IMR-90 (cell line): ENCODE data around the gene UBXN6. TPM values are rescaled to one million over a fixed set of nuclear protein-coding genes. Genes with fewer than 3 reads are reported as not detected.

Experiments used
- ATAC-seq: fragments of 200-7000 bp; cut with Tn5 transposase; 2 replicates; pipeline ENCODE4 v1.9.1; 2020; ENCODE audit warnings: low read depth, mild to moderate bottlenecking, moderate library complexity
- BruUV-seq: library from RNA; stranded (reverse); fragments of 400-500 nt; replicated peaks from 2 replicates; lab custom pipeline; 2021; lab: Mats Ljungman, UMichigan
- CTCF ChIA-PET: fragments of 300-600 bp; formaldehyde crosslinking; extraction: SDS; loops from one replicate; lab custom pipeline; 2021; ENCODE audit warnings: antibody characterized with exemption; lab: Yijun Ruan, JAX
- POLR2A ChIA-PET: fragments of 300-600 bp; sonication (Branson Sonifier 250); formaldehyde crosslinking; loops from one replicate; lab custom pipeline; 2022; ENCODE audit warnings: antibody characterized with exemption; ENCODE audit not compliant: unreplicated experiment; lab: Charles Lee
- DNase-seq: peaks from one replicate; pipeline ENCODE4 v3.0.0; 2013
- H2AFZ ChIP-seq: replicated peaks from 2 replicates; pipeline ENCODE3; 2013; ENCODE audit warnings: low read length, mild to moderate bottlenecking; ENCODE audit not compliant: poor library complexity
- H2AK5ac ChIP-seq: 2 replicates; pipeline ENCODE4 v1.6.1; 2013; ENCODE audit warnings: low read depth, low read length, inconsistent platforms
- H2AK9ac ChIP-seq: replicated peaks from 2 replicates; pipeline ENCODE3; 2013; ENCODE audit warnings: mild to moderate bottlenecking, low read depth, low read length, moderate library complexity; ENCODE audit not compliant: poor library complexity
- H2BK120ac ChIP-seq: 2 replicates; pipeline ENCODE4 v1.6.1; 2013; ENCODE audit warnings: low read depth, low read length, inconsistent platforms
- H2BK15ac ChIP-seq: 3 replicates; pipeline ENCODE4 v1.6.1; 2013; ENCODE audit warnings: low read depth, low read length, inconsistent platforms
- H2BK20ac ChIP-seq: 2 replicates; pipeline ENCODE4 v1.6.1; 2013; ENCODE audit warnings: low read depth, mild to moderate bottlenecking, inconsistent platforms, low read length, moderate library complexity
- H2BK5ac ChIP-seq: 2 replicates; pipeline ENCODE4 v1.6.1; 2013; ENCODE audit warnings: mild to moderate bottlenecking, low read depth, low read length, inconsistent platforms; ENCODE audit not compliant: poor library complexity, severe bottlenecking
- H3K14ac ChIP-seq: replicated peaks from 2 replicates; pipeline ENCODE4 v1.6.1; 2013; ENCODE audit warnings: low read depth, low read length, inconsistent platforms
- H3K18ac ChIP-seq: 2 replicates; pipeline ENCODE4 v1.6.1; 2013; ENCODE audit warnings: low read depth, low read length, control low read depth
- H3K23ac ChIP-seq: 2 replicates; pipeline ENCODE4 v1.6.1; 2013; ENCODE audit warnings: low read depth, low read length, inconsistent platforms
- H3K27ac ChIP-seq: 2 replicates; pipeline ENCODE4 v1.5.1; 2013; ENCODE audit warnings: mild to moderate bottlenecking, control low read depth, low read length; ENCODE audit not compliant: insufficient read depth
- H3K27me3 ChIP-seq: 2 replicates; pipeline ENCODE4 v1.6.1; 2013; ENCODE audit warnings: low read length; ENCODE audit not compliant: control insufficient read depth, insufficient read depth
- H3K36me3 ChIP-seq: 2 replicates; pipeline ENCODE4 v1.6.1; 2013; ENCODE audit warnings: low read length, mixed read lengths; ENCODE audit not compliant: control insufficient read depth, insufficient read depth
- H3K4ac ChIP-seq: 2 replicates; pipeline ENCODE4 v1.6.1; 2013; ENCODE audit warnings: low read depth, low read length, inconsistent platforms
- H3K4me1 ChIP-seq: 2 replicates; pipeline ENCODE4 v1.6.1; 2013; ENCODE audit warnings: low read length, mixed read lengths; ENCODE audit not compliant: control insufficient read depth, insufficient read depth
- H3K4me2 ChIP-seq: 2 replicates; pipeline ENCODE4 v1.6.1; 2013; ENCODE audit warnings: low read depth, mild to moderate bottlenecking, control low read depth, low read length, moderate library complexity
- H3K4me3 ChIP-seq: 2 replicates; pipeline ENCODE4 v1.5.1; 2013; ENCODE audit warnings: low read depth, mild to moderate bottlenecking, control low read depth, low read length, moderate library complexity; ENCODE audit not compliant: insufficient read depth
- H3K56ac ChIP-seq: 2 replicates; pipeline ENCODE4 v1.6.1; 2013; ENCODE audit warnings: low read length, inconsistent platforms; ENCODE audit not compliant: insufficient read depth; ENCODE audit errors: extremely low read depth
- H3K79me1 ChIP-seq, 2 experiments: 2 replicates each; pipeline ENCODE4 v1.6.1; 2013; ENCODE audit warnings: low read length in 2 of 2, inconsistent platforms in 1 of 2, low read depth in 1 of 2
- H3K9ac ChIP-seq: 2 replicates; pipeline ENCODE4 v1.6.1; 2013; ENCODE audit warnings: low read depth, low read length, control low read depth
- H3K9me1 ChIP-seq: 2 replicates; pipeline ENCODE4 v1.6.1; 2013; ENCODE audit warnings: low read length, inconsistent platforms; ENCODE audit not compliant: insufficient read depth
- H3K9me3 ChIP-seq: 2 replicates; pipeline ENCODE4 v1.6.1; 2013; ENCODE audit warnings: low read length; ENCODE audit not compliant: control insufficient read depth, insufficient read depth
- H4K20me1 ChIP-seq: 2 replicates; pipeline ENCODE4 v1.6.1; 2013; ENCODE audit warnings: low read length, inconsistent platforms; ENCODE audit not compliant: insufficient read depth
- H4K5ac ChIP-seq: 2 replicates; pipeline ENCODE4 v1.6.1; 2013; ENCODE audit warnings: mild to moderate bottlenecking, low read depth, low read length, control low read depth
- H4K8ac ChIP-seq, 2 experiments: 2 replicates each; pipeline ENCODE4 v1.6.1; 2013; ENCODE audit warnings: low read depth in 2 of 2, low read length in 2 of 2, control low read depth in 1 of 2, inconsistent platforms in 1 of 2
- H4K91ac ChIP-seq: 2 replicates; pipeline ENCODE4 v1.6.1; 2013; ENCODE audit warnings: low read depth, low read length, inconsistent platforms; ENCODE audit not compliant: insufficient read depth
- FOS ChIP-seq: fragments of 150-350 bp; IDR thresholded peaks from 2 replicates; pipeline ENCODE4 v1.6.1; 2016; ENCODE audit warnings: low read depth, low read length
- RCOR1 ChIP-seq: IDR thresholded peaks from 2 replicates; pipeline ENCODE4 v1.6.1; 2012; ENCODE audit warnings: mild to moderate bottlenecking, low read length, improper control_type of control experiment; ENCODE audit not compliant: insufficient replicate concordance
- WGBS, 2 experiments: methylation state at CpG; one replicate each; pipeline versions ENCODE4 v1.1.5 to v1.1.7; 2013; ENCODE audit warnings: missing lambda C conversion rate in 2 of 2; ENCODE audit not compliant: insufficient read length in 1 of 2; ENCODE audit errors: extremely low coverage in 2 of 2; 5-methylcytosine and 5-hydroxymethylcytosine counted together
- dilution Hi-C: fragments of 300-500 bp; cut with HindIII; formaldehyde crosslinking; loops from one replicate; pipeline ENCODE4 v1.14.3; 2018; ENCODE audit warnings: low sequenced_read_pairs; ENCODE audit not compliant: unreplicated experiment
- in situ Hi-C: fragments of 300-500 bp; cut with MboI; formaldehyde crosslinking; loops from 3 replicates; pipeline ENCODE4 v1.14.3; 2019; ENCODE audit warnings: low sequenced_read_pairs, inconsistent platforms, mixed read lengths
- intact Hi-C: fragments of 100-400 bp; cut with micrococcal nuclease; formaldehyde crosslinking; loops from 2 replicates; pipeline ENCODE4 v1.10.0; 2022
- polyA plus RNA-seq, 3 experiments: library from polyadenylated mRNA; depleted of rRNA; stranded (reverse); fragments of >200 nt; gene quantifications; 2 replicates each; pipeline ENCODE4 v1.2.3, GENCODE V29; 2012; ENCODE audit warnings: low replicate concordance in 1 of 3
- total RNA-seq: library from RNA; depleted of rRNA; stranded (reverse); fragments of >200 nt; gene quantifications from 2 replicates; pipeline ENCODE4 v1.2.3, GENCODE V29; 2012
- TF ChIP-seq, protein P1 (sequence below): conservative IDR thresholded peaks from 2 replicates; pipeline ENCODE4 v1.5.1; 2012; ENCODE audit warnings: mild to moderate bottlenecking, low read depth, low read length, improper control_type of control experiment
- TF ChIP-seq, protein P2 (sequence below): fragments of 150-350 bp; IDR thresholded peaks from 2 replicates; pipeline ENCODE4 v1.6.1; 2016; ENCODE audit warnings: low read depth, mild to moderate bottlenecking, low read length, moderate library complexity, borderline replicate concordance

The UBXN6 gene
- total and polyA plus RNA-seq, 2 of the 4 experiments (the other 2 are of a cell fraction): 84.2 to 86.5 TPM

DNA sequence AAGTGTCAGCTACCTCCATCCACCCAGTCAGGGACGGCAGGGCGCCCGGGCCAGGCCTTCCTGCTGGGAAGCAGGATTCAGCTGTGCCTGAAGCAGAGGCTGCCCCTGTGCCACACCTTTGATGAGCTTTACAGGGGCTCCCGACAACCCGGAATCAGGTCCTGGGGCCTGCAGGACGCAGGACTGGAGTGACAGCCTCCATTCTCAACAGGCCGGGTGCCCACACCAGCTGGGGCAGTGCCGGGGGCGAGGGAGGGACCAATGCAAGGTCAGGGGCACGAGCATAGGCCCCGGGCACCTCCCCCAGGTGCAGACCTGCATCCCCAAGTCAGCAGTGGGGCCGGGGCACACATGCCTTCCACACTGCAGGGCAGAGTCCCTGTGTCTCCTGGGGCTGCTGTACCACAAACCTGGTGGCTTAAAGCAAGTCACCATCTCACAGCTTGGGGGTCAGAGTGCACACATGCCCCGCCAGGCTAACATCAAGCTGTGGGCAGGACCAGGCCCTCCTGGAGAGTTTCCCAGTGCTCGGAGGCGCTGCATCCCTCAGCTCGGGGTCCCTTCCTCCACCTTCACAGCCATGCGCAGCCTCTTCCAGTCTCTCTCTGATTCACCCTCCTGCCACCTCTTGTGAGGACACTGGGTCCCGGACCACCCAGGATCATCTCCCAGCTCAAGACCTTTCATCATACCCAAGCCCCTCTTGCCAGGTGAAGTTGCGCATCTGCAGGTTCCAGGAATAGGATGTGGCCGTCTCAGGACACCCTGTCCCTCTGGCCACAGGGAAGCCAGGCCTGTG is 13.4 kb downstream of the UBXN6 start:
- H3K9ac ChIP-seq: no peak overlapping the region
- H4K91ac ChIP-seq: no peak overlapping the region
- dilution Hi-C loops: no loop called here
- no peak overlapping the region for H3K18ac ChIP-seq
- no peaks in the 10 kb centered on the region for H3K27me3 ChIP-seq
- H2BK20ac ChIP-seq: no peak overlapping the region
- H3K4ac ChIP-seq: no peak overlapping the region
- peaks cover 6% of the 10 kb centered on the region; the same call in 1 of the 2 replicates for H3K9me1 ChIP-seq
- H3K27ac ChIP-seq: no peak overlapping the region
- H4K8ac ChIP-seq: no peak overlapping the region
- no peak overlapping the region for H2AFZ ChIP-seq
- no peaks in the 10 kb centered on the region; the same call in 1 of the 2 replicates for H3K4me1 ChIP-seq
- intact Hi-C loops: no loop called here
- peaks cover 3 to 31% of the 10 kb centered on the region in 2 experiments for H3K79me1 ChIP-seq
- no peak for ATAC-seq
- in situ Hi-C loops: no loop called here
- no peak overlapping the region for H3K56ac ChIP-seq
- peaks cover 10% of the 10 kb centered on the region; the same call in 1 of the 2 replicates for H4K20me1 ChIP-seq
- H2AK9ac ChIP-seq: peak overlapping the region; percentile 50
- no peak overlapping the region for H3K14ac ChIP-seq
- no TSS peak for BruUV-seq
- no peak overlapping the region for H2BK5ac ChIP-seq
- 88% methylated on average over 13 of the region's 20 CpGs; no CpG with 5 or more reads in 1 of the 2 experiments for WGBS, 2 experiments
- no peak overlapping the region for H2AK5ac ChIP-seq
- H3K36me3 ChIP-seq: peaks cover 54% of the 10 kb centered on the region
- H3K4me2 ChIP-seq: no peak overlapping the region
- no peak overlapping the region for H2BK15ac ChIP-seq
- ChIA-PET POLR2A (no interaction called here), CTCF (no interaction called here)
- DNase-seq: no peak
- no peak overlapping the region for H4K5ac ChIP-seq
- TF ChIP-seq, protein P1, sequence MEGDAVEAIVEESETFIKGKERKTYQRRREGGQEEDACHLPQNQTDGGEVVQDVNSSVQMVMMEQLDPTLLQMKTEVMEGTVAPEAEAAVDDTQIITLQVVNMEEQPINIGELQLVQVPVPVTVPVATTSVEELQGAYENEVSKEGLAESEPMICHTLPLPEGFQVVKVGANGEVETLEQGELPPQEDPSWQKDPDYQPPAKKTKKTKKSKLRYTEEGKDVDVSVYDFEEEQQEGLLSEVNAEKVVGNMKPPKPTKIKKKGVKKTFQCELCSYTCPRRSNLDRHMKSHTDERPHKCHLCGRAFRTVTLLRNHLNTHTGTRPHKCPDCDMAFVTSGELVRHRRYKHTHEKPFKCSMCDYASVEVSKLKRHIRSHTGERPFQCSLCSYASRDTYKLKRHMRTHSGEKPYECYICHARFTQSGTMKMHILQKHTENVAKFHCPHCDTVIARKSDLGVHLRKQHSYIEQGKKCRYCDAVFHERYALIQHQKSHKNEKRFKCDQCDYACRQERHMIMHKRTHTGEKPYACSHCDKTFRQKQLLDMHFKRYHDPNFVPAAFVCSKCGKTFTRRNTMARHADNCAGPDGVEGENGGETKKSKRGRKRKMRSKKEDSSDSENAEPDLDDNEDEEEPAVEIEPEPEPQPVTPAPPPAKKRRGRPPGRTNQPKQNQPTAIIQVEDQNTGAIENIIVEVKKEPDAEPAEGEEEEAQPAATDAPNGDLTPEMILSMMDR: no peak
- TF ChIP-seq FOS (no peak), RCOR1 (no peak)
- TF ChIP-seq, protein P2, sequence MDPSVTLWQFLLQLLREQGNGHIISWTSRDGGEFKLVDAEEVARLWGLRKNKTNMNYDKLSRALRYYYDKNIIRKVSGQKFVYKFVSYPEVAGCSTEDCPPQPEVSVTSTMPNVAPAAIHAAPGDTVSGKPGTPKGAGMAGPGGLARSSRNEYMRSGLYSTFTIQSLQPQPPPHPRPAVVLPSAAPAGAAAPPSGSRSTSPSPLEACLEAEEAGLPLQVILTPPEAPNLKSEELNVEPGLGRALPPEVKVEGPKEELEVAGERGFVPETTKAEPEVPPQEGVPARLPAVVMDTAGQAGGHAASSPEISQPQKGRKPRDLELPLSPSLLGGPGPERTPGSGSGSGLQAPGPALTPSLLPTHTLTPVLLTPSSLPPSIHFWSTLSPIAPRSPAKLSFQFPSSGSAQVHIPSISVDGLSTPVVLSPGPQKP: no peak
- H3K9me3 ChIP-seq: no peaks in the 10 kb centered on the region
- no peak overlapping the region for H2BK120ac ChIP-seq
- no peak overlapping the region for H3K23ac ChIP-seq
- H3K4me3 ChIP-seq: no peak overlapping the region
